Sciatic nerve (tissue), 2 donors: ENCODE measurements around the gene SERPINF2. TPM values are rescaled to one million over a fixed set of nuclear protein-coding genes. Genes with fewer than 3 reads are reported as not detected.
"Not testable (repeated sequence)": the region's sequence is repeated elsewhere in the genome, so short reads cannot be mapped to it uniquely, and the experiment has no call there.

Experiments used
- ATAC-seq: fragments of 200-7000 bp; cut with Tn5 transposase; one replicate; pipeline ENCODE4 v1.9.1; 2020; ENCODE audit warnings: mild to moderate bottlenecking, moderate library complexity
- DNase-seq: peaks from one replicate; pipeline ENCODE4 v3.0.0-alpha.2; 2020; ENCODE audit warnings: low spot score
- intact Hi-C: fragments of 100-400 bp; cut with DNase I; formaldehyde crosslinking; loops from one replicate; pipeline ENCODE4 v1.14.2; 2022
- total RNA-seq: library from RNA; stranded (reverse); fragmentation: NEBNext Ultra II Directional; extraction: Animal tissue kit (Norgen Biotek cat#: 25700); gene quantifications from one replicate; pipeline ENCODE4 v1.2.1, GENCODE V29; 2021
- donor health status: DM: no; HTN: no; CAD: no.
- donor health status: DM: no; HTN: no; CAD: no.

SERPINF2 gene
- total RNA-seq, 1 donor from 2014 or later: 3.2 TPM

DNA sequence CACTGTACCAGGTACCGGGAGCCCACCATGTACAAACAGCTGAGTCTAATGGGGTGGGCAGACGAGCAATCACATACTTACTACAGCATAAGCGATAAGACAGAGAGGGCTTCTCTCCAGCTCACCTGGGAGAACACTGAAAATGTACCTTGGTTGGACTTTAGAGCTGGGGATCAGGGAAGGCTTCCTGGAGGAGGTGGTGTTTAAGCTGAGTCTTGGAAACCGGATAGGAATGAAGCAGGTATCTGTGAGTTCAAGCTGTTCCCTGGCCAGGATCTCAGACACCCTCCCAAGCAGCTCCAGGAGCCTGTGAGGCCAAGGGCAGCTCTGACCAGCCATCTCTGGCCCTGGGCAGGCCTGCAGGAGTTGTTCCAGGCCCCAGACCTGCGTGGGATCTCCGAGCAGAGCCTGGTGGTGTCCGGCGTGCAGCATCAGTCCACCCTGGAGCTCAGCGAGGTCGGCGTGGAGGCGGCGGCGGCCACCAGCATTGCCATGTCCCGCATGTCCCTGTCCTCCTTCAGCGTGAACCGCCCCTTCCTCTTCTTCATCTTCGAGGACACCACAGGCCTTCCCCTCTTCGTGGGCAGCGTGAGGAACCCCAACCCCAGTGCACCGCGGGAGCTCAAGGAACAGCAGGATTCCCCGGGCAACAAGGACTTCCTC lies 11.2 kb downstream of the SERPINF2 start:
- intact Hi-C loops: no loop called here
- no peak for ATAC-seq

DNA sequence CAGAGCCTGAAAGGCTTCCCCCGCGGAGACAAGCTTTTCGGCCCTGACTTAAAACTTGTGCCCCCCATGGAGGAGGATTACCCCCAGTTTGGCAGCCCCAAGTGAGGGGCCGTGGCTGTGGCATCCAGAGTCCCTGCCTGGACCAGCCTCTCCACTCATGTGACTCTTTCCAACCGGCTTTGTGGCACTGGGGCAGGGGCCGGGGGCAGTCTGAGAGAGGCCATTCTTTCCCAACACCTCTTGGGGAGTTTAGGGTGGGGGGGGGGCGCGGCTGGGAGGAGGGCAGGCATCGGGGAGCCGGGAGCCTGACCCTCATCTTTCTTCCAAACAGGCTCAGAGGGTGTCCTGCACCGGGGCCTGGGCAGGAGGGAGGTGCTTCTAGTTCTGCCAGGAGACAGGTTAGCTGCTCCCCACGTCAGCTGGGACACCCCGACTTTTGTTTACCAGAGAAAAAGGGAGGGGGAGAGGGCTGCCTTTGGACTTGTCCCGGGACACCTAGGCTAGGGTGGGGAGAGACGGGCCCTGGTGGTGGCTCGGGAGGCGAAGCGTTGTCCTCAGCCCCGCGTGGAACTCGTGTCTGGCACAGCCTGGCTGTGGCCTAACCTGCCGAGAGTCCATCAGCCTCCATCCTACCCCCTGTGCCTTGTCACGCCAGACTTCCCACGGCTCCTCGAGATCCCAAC lies 11.9 kb downstream of the SERPINF2 start:
- ATAC-seq (no peak), DNase-seq (no peak)
- intact Hi-C loops: no loop called here

More for the DNA sequence above, 11.2 kb downstream of the SERPINF2 start:
- no peak for DNase-seq

DNA sequence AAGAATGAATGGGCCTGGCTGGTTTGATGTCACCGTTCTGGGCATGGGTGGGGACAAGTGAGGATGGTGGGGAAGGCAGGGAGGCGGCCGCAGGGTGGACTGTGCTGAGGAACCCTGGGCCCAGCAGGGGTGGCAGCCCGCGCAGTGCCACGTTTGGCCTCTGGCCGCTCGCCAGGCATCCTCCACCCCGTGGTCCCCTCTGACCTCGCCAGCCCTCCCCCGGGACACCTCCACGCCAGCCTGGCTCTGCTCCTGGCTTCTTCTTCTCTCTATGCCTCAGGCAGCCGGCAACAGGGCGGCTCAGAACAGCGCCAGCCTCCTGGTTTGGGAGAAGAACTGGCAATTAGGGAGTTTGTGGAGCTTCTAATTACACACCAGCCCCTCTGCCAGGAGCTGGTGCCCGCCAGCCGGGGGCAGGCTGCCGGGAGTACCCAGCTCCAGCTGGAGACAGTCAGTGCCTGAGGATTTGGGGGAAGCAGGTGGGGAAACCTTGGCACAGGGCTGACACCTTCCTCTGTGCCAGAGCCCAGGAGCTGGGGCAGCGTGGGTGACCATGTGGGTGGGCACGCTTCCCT lies 12.7 kb downstream of the SERPINF2 start:
- peak; percentile 8 for ATAC-seq
- DNase-seq: no peak
- intact Hi-C loops: no loop called here

DNA sequence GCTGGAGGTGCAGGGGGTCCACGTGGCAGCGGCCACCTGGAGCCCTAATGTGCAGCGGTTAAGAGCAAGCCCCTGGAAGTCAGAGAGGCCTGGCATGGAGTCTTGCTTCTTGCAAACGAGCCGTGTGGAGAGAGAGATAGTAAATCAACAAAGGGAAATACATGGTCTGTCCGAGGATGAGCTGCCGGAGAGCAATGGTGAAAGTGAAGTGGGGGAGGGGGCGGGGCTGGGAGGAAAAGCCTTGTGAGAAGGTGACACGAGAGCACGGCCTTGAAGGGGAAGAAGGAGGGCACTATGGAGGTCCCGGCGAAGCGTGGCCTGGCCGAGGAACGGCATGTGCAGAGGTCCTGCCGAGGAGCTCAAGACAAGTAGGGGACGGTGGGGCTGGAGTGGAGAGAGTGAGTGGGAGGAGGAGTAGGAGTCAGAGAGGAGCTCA lies 13.2 kb downstream of the SERPINF2 start:
- intact Hi-C loops: no loop called here
- DNase-seq (no peak), ATAC-seq (no peak)

DNA sequence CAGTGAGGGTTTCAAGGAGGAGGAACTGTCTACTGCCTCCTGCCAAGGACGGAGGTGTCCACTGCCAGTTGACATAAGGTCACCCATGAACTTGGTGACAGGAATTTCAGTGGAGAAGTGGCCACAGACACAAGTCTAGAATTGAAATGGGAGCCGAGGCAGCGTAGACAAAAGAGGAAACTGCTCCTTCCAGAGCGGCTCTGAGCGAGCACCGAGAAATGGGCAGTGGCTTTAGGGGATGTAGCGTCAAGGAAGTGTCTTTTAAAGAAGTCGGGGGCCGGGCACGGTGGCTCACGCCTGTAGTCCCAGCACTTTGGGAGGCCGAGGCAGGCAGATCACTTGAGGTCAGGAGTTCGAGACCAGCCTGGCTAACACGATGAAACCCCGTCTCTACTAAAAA lies 16.1 kb downstream of the SERPINF2 start:
- no peak for ATAC-seq
- intact Hi-C loops: no loop called here

DNA sequence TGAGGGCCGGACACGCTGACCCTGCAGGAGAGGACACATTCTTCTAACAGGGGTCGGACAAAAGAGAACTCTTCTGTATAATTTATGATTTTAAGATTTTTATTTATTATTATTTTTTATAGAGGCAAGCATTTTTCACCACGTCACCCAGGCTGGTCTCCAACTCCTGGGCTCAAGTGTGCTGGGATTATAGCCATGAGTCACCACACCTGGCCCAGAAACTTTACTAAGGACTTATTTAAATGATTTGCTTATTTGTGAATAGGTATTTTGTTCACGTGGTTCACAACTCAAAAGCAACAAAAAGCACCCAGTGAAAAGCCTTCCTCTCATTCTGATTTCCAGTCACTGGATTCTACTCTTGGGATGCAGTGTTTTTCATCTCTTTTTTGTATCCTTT lies 16.9 kb downstream of the SERPINF2 start:
- no peak for DNase-seq
- intact Hi-C loops: no loop called here
- no peak for ATAC-seq

More for the DNA sequence above, 16.1 kb downstream of the SERPINF2 start:
- no peak for DNase-seq

DNA sequence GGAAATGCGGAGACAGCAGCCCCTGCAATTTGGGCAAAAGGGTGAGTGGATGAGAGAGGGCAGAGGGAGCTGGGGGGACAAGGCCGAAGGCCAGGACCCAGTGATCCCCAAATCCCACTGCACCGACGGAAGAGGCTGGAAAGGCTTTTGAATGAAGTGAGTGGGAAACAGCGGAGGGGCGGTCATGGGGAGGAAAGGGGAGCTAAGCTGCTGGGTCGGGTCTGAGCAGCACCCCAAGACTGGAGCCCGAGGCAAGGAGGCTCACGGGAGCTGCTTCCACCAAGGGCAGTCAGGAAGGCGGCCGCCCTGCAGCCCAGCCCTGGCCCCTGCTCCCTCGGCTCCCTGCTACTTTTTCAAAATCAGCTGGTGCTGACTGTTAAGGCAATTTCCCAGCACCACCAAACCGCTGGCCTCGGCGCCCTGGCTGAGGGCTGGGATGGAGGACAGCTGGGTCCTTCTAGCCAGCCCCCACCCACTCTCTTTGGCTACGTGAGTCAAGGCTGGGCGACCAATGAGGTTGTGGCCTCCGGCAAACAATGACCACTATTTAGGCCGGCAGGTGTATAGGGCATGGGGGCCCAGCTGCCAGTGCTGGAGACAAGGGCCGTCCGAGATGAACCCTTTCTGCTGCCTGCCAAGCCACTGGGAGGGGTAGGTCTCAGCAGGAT lies 19.7 kb downstream of the SERPINF2 start:
- intact Hi-C loops: no loop called here
- no peak for DNase-seq

DNA sequence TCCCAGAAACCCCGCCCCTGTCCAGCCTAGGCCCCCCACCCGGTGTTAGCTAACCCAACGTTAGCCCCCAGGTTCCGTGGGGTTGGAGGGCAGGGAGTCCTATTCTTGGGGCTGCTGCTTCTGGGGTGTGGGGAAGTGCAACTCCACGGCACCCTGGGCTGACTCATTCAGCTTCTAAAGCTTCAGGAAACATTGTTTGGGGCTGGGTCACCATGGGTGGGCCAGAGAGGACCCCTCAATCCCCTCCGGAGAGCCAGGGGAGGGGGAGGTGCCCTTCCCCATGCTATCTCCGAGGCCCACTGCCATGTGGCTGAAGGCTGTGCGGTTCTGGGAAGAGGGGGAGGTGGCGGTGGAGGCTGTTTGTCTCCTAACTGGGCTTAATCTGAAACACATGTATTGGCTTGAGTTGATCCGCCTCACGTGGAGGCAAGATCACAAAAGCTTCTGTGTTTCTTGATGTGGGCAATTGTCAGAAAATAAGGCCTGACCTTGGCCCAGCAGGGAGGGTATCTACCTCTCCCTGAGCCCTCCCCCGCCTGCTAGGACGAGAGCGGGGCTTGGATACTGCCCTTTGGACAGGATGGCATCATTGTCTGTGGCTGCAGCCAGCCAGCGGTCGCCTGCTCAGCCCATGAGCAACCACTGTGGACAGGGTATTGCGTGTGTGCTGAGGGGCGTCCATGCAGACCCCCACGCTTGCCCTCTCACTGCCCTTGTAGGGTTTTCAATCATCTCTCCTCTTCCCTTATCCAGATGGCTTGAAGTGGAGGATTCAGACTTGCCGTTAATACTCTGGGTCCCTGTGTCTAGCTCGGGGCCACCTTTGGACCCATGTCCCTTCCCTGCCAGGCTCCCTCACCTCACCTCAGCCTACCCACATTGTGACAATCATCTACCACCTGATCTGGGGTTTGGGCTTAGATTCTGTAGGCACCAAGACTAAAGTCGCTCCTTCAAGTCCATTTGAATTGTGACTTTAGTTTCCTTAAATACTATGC lies 20.5 kb downstream of the SERPINF2 start:
- intact Hi-C loops: no loop called here
- DNase-seq (peak; percentile 83), ATAC-seq (peak; percentile 88)

More for the DNA sequence above, 19.7 kb downstream of the SERPINF2 start:
- peak; percentile 64 for ATAC-seq

DNA sequence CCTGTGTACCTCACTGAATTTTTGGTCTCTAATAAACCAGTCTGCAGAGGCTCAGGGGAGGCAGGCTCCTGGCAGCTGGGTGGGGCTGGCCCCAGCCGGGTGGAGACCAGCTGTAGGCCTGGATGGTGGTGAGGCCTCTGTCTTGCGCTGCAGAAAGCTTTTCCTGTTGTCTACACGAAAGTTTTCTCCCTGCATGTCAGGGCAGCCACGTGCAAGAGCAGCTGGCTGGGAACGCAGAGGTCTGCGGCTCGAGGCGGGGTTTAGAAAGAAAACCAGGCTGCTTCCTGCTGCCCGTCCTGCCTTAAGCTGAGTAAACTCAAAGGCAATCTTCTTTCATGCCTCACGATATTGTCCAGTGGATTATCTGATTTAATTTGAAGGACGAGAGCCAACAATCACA lies 21.6 kb downstream of the SERPINF2 start:
- intact Hi-C loops: no loop called here
- ATAC-seq (peak; percentile 79), DNase-seq (peak; percentile 84)

DNA sequence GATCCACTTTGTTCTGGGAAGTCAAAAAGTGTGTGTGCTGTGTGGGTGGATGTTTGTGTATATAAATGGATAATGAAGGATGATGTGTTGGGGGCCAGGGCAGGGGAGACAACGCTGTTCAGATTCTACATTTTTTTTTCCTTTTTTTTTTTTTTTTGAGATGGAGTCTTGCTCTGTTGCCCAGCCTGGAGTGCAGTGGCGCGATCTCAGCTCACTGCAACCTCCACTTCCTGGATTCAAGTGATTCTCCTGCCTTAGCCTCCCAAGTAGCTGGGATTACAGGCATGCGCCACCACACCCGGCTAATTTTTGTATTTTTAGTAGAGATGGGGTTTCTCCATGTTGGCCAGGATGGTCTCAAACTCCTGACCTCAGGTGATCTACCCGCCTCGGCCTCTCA lies 22.0 kb downstream of the SERPINF2 start:
- intact Hi-C loops, ATAC-seq, DNase-seq: not testable (repeated sequence)

DNA sequence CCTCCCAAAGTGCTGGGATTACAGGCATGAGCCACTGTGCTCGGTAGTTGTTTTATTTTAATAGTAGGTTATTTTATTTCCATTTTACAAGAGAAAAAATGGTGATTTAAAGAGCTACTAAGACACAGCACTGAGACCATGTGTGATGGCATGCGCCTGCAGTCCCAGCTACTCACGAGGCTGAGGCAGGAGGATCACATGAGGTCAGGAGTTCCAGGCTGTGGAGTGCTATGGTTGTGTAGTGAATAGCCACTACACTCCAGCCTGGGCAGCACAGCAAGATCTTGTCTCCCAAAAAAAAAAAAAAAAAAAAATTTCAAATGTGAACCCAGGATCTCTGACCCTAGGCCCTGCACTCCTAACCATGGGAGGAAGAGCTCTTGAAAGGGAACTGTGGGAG lies 22.9 kb downstream of the SERPINF2 start:
- DNase-seq (no peak), ATAC-seq (no peak)
- intact Hi-C loops: no loop called here

DNA sequence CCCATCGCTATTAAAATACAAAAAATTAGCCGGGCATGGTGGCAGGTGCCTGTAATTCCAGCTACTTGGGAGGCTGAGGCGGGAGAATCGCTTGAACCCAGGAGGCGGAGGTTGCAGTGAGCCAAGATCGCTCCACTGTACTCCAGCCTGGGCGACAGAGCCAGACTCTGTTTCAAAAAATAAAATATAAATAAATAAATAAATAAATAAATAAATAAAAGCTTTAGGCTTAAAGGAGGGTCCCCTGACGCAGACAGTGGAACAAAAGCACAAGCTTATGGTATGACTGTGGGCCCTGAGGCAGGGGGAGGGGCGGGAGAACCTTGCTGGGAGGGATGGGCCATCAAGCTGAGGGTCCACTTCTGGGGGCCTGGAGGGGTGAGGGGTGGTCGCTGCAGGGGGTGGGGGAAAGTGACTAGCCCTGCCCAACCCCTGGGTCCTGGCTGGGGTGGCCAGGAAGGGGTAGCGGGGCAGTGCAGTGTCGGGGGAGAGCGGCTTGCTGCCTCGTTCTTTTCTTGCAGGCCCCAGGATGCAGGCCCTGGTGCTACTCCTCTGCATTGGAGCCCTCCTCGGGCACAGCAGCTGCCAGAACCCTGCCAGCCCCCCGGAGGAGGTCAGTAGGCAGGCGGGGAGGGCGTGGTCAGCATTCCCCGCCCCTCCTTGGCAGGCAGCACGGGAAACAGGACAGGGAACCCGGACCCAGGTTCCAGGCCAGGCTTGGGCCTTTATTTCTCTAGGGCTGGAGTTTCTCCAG lies 23.9 kb downstream of the SERPINF2 start:
- no peak for DNase-seq
- no peak for ATAC-seq
- intact Hi-C loops: no loop called here

DNA sequence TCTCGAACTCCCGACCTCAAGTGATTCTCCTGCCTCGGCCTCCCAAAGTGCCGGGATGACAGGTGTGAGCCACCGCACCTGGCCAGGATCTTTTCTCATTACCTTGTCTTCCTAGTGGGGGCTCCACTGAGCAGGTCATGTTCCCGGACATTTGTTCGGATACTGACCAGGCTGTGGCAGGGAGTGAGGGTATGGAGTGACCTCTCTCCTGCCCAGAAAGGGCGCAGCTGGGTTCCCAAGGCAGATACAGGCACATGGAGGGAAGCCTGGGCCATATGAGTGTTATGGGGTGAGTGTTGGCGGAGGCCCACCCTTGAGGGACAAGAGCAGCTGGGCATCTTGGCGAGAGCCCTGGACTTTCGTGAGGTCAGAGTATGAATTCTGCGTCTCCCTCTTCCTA lies 24.7 kb downstream of the SERPINF2 start:
- intact Hi-C loops: no loop called here
- ATAC-seq: no peak
- DNase-seq: no peak

DNA sequence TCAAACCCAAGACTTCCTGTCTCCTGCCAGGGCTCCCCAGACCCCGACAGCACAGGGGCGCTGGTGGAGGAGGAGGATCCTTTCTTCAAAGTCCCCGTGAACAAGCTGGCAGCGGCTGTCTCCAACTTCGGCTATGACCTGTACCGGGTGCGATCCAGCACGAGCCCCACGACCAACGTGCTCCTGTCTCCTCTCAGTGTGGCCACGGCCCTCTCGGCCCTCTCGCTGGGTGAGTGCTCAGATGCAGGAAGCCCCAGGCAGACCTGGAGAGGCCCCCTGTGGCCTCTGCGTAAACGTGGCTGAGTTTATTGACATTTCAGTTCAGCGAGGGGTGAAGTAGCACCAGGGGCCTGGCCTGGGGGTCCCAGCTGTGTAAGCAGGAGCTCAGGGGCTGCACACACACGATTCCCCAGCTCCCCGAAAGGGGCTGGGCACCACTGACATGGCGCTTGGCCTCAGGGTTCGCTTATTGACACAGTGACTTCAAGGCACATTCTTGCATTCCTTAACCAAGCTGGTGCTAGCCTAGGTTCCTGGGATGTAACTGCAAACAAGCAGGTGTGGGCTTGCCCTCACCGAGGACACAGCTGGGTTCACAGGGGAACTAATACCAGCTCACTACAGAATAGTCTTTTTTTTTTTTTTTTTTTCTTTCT lies 27.3 kb downstream of the SERPINF2 start:
- intact Hi-C loops: no loop called here
- no peak for DNase-seq
- no peak for ATAC-seq

DNA sequence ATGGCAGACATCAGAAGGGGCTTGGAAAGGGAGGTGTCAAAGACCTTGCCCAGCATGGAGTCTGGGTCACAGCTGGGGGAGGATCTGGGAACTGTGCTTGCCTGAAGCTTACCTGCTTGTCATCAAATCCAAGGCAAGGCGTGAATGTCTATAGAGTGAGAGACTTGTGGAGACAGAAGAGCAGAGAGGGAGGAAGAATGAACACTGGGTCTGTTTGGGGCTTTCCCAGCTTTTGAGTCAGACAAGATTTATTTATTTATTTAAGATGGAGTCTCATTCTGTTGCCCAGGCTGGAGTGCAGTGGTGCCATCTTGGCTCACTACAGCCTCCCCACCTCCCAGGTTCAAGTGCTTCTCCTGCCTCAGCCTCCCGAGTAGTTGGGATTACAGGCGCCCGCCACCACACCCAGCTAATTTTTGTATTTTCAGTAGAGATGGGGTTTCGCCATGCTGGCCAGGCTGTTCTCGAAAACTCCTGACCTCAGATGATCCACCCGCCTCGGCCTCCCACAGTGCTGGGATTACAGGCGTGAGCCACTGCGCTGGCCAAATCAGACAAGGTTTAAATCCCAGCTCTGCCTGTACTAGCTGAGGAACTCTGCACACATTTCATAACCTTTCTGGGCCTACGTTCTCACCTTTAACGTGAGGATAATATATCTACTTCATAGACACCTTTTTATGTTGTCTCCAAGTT lies 30.5 kb downstream of the SERPINF2 start:
- DNase-seq, intact Hi-C loops: not testable (repeated sequence)
- peak; percentile 70 for ATAC-seq

DNA sequence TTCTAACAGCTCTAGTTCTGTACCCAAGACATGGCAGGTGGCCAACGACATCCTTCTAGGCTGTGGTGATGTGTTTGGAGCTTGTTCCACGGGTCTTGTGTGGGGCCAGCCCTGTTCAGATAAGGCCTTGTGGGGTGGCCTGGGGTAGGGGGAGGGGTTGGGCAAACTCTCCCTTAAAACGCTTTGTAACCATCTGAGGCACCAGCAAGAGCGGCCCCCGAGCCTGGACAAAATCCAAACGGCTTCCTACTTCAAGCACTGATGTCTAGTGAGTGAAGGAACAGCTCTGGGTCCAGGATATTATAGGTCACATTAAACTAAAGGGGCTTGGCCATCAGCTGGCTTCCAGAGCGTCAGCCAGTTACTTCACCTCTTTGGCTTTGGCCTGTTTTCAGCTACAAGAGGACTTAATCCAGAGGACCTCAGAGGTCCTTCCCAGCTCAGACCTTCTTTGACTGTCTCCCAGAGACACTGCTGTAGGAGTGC lies 31.1 kb downstream of the SERPINF2 start:
- peak; percentile 70 for ATAC-seq
- no peak for DNase-seq
- intact Hi-C loops: no loop called here
